ENCODE measurements around the gene OR10H4.
"Not testable (repeated sequence)": the region's sequence is repeated elsewhere in the genome, so short reads cannot be mapped to it uniquely, and the experiment has no call there.

OR10H4 gene

GRCh38 chr19:15976836-15977689 lies 28.3 kb downstream of the OR10H4 start:
- ATAC-seq: no peak
- TF ChIP-seq TSHZ2 (CRISPR knock-in tag; IDR thresholded peaks at IDR 0.05): no peak

- no peak for TF ChIP-seq ZNF8 (CRISPR knock-in tag; IDR thresholded peaks at IDR 0.05)
- no peak for TF ChIP-seq TCF4 (CRISPR knock-in tag; IDR thresholded peaks at IDR 0.05; ENCODE audit: borderline replicate concordance)
- no peak for TF ChIP-seq CREB5 (CRISPR knock-in tag; IDR thresholded peaks at IDR 0.05; ENCODE audit: low read depth)
- TF ChIP-seq ZNF70 (CRISPR knock-in tag; IDR thresholded peaks at IDR 0.05): no peak
- no peak for TF ChIP-seq SNAI2 (CRISPR knock-in tag; IDR thresholded peaks at IDR 0.05)
- TF ChIP-seq BACH2 (CRISPR knock-in tag; IDR thresholded peaks at IDR 0.05; ENCODE audit: borderline replicate concordance): no peak
- TF ChIP-seq ZNF565 (CRISPR knock-in tag; conservative IDR thresholded peaks at IDR 0.05; ENCODE audit: low read depth): no peak
- no peak for TF ChIP-seq ESRRG (CRISPR knock-in tag; IDR thresholded peaks at IDR 0.05)
- no peak for TF ChIP-seq ISL1 (CRISPR knock-in tag; IDR thresholded peaks at IDR 0.05)
- no peak for TF ChIP-seq RARB (CRISPR knock-in tag; IDR thresholded peaks at IDR 0.05)
- no peak for TF ChIP-seq ZFP3 (CRISPR knock-in tag; IDR thresholded peaks at IDR 0.05)
- no peak for TF ChIP-seq ZC3H10 (CRISPR knock-in tag; IDR thresholded peaks at IDR 0.05)
- no peak for TF ChIP-seq TOX (CRISPR knock-in tag; IDR thresholded peaks at IDR 0.05; ENCODE audit: borderline replicate concordance)
- TF ChIP-seq OSR1 (CRISPR knock-in tag; IDR thresholded peaks at IDR 0.05): no peak
- no peak for ATAC-seq
These were observed 28.9 kb downstream of the OR10H4 start for GRCh38 chr19:15977690-15978089.

GRCh38 chr19:15979293-15979692 lies 30.5 kb downstream of the OR10H4 start:
- TF ChIP-seq TSHZ2 (CRISPR knock-in tag; IDR thresholded peaks at IDR 0.05): no peak
- no peak for TF ChIP-seq PATZ1 (CRISPR knock-in tag; IDR thresholded peaks at IDR 0.05; ENCODE audit: borderline replicate concordance)
- TF ChIP-seq RARB (CRISPR knock-in tag; IDR thresholded peaks at IDR 0.05): no peak
- no peak for TF ChIP-seq CREB5 (CRISPR knock-in tag; IDR thresholded peaks at IDR 0.05; ENCODE audit: low read depth)
- no peak for ATAC-seq

- ATAC-seq: not testable (repeated sequence)
These were observed 37.0 kb downstream of the OR10H4 start for GRCh38 chr19:15985831-15986230.
